IMR-90 (cell line): ENCODE data around the gene ATG7. TPM values are rescaled to one million over a fixed set of nuclear protein-coding genes. Genes with fewer than 3 reads are reported as not detected.

ENCODE experiments used
- ATAC-seq: fragments of 200-7000 bp; cut with Tn5 transposase; 2 replicates; pipeline ENCODE4 v1.9.1; 2020; ENCODE audit warnings: low read depth, mild to moderate bottlenecking, moderate library complexity
- BruUV-seq: library from RNA; stranded (reverse); fragments of 400-500 nt; replicated peaks from 2 replicates; lab custom pipeline; 2021; lab: Mats Ljungman, UMichigan
- CTCF ChIA-PET: fragments of 300-600 bp; formaldehyde crosslinking; extraction: SDS; loops from one replicate; lab custom pipeline; 2021; ENCODE audit warnings: antibody characterized with exemption; lab: Yijun Ruan, JAX
- POLR2A ChIA-PET: fragments of 300-600 bp; sonication (Branson Sonifier 250); formaldehyde crosslinking; loops from one replicate; lab custom pipeline; 2022; ENCODE audit warnings: antibody characterized with exemption; ENCODE audit not compliant: unreplicated experiment; lab: Charles Lee
- DNase-seq: peaks from one replicate; pipeline ENCODE4 v3.0.0; 2013
- H2AFZ ChIP-seq: replicated peaks from 2 replicates; pipeline ENCODE3; 2013; ENCODE audit warnings: low read length, mild to moderate bottlenecking; ENCODE audit not compliant: poor library complexity
- H2AK5ac ChIP-seq: 2 replicates; pipeline ENCODE4 v1.6.1; 2013; ENCODE audit warnings: low read depth, low read length, inconsistent platforms
- H2AK9ac ChIP-seq: replicated peaks from 2 replicates; pipeline ENCODE3; 2013; ENCODE audit warnings: mild to moderate bottlenecking, low read depth, low read length, moderate library complexity; ENCODE audit not compliant: poor library complexity
- H2BK120ac ChIP-seq: 2 replicates; pipeline ENCODE4 v1.6.1; 2013; ENCODE audit warnings: low read depth, low read length, inconsistent platforms
- H2BK15ac ChIP-seq: 3 replicates; pipeline ENCODE4 v1.6.1; 2013; ENCODE audit warnings: low read depth, low read length, inconsistent platforms
- H2BK20ac ChIP-seq: 2 replicates; pipeline ENCODE4 v1.6.1; 2013; ENCODE audit warnings: low read depth, mild to moderate bottlenecking, inconsistent platforms, low read length, moderate library complexity
- H2BK5ac ChIP-seq: 2 replicates; pipeline ENCODE4 v1.6.1; 2013; ENCODE audit warnings: mild to moderate bottlenecking, low read depth, low read length, inconsistent platforms; ENCODE audit not compliant: poor library complexity, severe bottlenecking
- H3K14ac ChIP-seq: replicated peaks from 2 replicates; pipeline ENCODE4 v1.6.1; 2013; ENCODE audit warnings: low read depth, low read length, inconsistent platforms
- H3K18ac ChIP-seq: 2 replicates; pipeline ENCODE4 v1.6.1; 2013; ENCODE audit warnings: low read depth, low read length, control low read depth
- H3K23ac ChIP-seq: 2 replicates; pipeline ENCODE4 v1.6.1; 2013; ENCODE audit warnings: low read depth, low read length, inconsistent platforms
- H3K27ac ChIP-seq: 2 replicates; pipeline ENCODE4 v1.5.1; 2013; ENCODE audit warnings: mild to moderate bottlenecking, control low read depth, low read length; ENCODE audit not compliant: insufficient read depth
- H3K27me3 ChIP-seq: 2 replicates; pipeline ENCODE4 v1.6.1; 2013; ENCODE audit warnings: low read length; ENCODE audit not compliant: control insufficient read depth, insufficient read depth
- H3K36me3 ChIP-seq: 2 replicates; pipeline ENCODE4 v1.6.1; 2013; ENCODE audit warnings: low read length, mixed read lengths; ENCODE audit not compliant: control insufficient read depth, insufficient read depth
- H3K4ac ChIP-seq: 2 replicates; pipeline ENCODE4 v1.6.1; 2013; ENCODE audit warnings: low read depth, low read length, inconsistent platforms
- H3K4me1 ChIP-seq: 2 replicates; pipeline ENCODE4 v1.6.1; 2013; ENCODE audit warnings: low read length, mixed read lengths; ENCODE audit not compliant: control insufficient read depth, insufficient read depth
- H3K4me2 ChIP-seq: 2 replicates; pipeline ENCODE4 v1.6.1; 2013; ENCODE audit warnings: low read depth, mild to moderate bottlenecking, control low read depth, low read length, moderate library complexity
- H3K4me3 ChIP-seq: 2 replicates; pipeline ENCODE4 v1.5.1; 2013; ENCODE audit warnings: low read depth, mild to moderate bottlenecking, control low read depth, low read length, moderate library complexity; ENCODE audit not compliant: insufficient read depth
- H3K56ac ChIP-seq: 2 replicates; pipeline ENCODE4 v1.6.1; 2013; ENCODE audit warnings: low read length, inconsistent platforms; ENCODE audit not compliant: insufficient read depth; ENCODE audit errors: extremely low read depth
- H3K79me1 ChIP-seq, 2 experiments: 2 replicates each; pipeline ENCODE4 v1.6.1; 2013; ENCODE audit warnings: low read length in 2 of 2, inconsistent platforms in 1 of 2, low read depth in 1 of 2
- H3K9ac ChIP-seq: 2 replicates; pipeline ENCODE4 v1.6.1; 2013; ENCODE audit warnings: low read depth, low read length, control low read depth
- H3K9me1 ChIP-seq: 2 replicates; pipeline ENCODE4 v1.6.1; 2013; ENCODE audit warnings: low read length, inconsistent platforms; ENCODE audit not compliant: insufficient read depth
- H3K9me3 ChIP-seq: 2 replicates; pipeline ENCODE4 v1.6.1; 2013; ENCODE audit warnings: low read length; ENCODE audit not compliant: control insufficient read depth, insufficient read depth
- H4K20me1 ChIP-seq: 2 replicates; pipeline ENCODE4 v1.6.1; 2013; ENCODE audit warnings: low read length, inconsistent platforms; ENCODE audit not compliant: insufficient read depth
- H4K5ac ChIP-seq: 2 replicates; pipeline ENCODE4 v1.6.1; 2013; ENCODE audit warnings: mild to moderate bottlenecking, low read depth, low read length, control low read depth
- H4K8ac ChIP-seq, 2 experiments: 2 replicates each; pipeline ENCODE4 v1.6.1; 2013; ENCODE audit warnings: low read depth in 2 of 2, low read length in 2 of 2, control low read depth in 1 of 2, inconsistent platforms in 1 of 2
- H4K91ac ChIP-seq: 2 replicates; pipeline ENCODE4 v1.6.1; 2013; ENCODE audit warnings: low read depth, low read length, inconsistent platforms; ENCODE audit not compliant: insufficient read depth
- BHLHE40 ChIP-seq: fragments of 150-350 bp; IDR thresholded peaks from 2 replicates; pipeline ENCODE4 v1.6.1; 2016; ENCODE audit warnings: mild to moderate bottlenecking, low read depth, low read length
- CEBPB ChIP-seq: IDR thresholded peaks from 2 replicates; pipeline ENCODE4 v1.6.1; 2012; ENCODE audit warnings: low read depth, low read length, improper control_type of control experiment
- CHD1 ChIP-seq: IDR thresholded peaks from 2 replicates; pipeline ENCODE4 v1.6.1; 2012; ENCODE audit warnings: low read depth, low read length, improper control_type of control experiment
- CTCF ChIP-seq: conservative IDR thresholded peaks from 2 replicates; pipeline ENCODE4 v1.5.1; 2012; ENCODE audit warnings: mild to moderate bottlenecking, low read depth, low read length, improper control_type of control experiment
- FOS ChIP-seq: fragments of 150-350 bp; IDR thresholded peaks from 2 replicates; pipeline ENCODE4 v1.6.1; 2016; ENCODE audit warnings: low read depth, low read length
- MAFK ChIP-seq: IDR thresholded peaks from 2 replicates; pipeline ENCODE4 v1.6.1; 2012; ENCODE audit warnings: low read depth, low read length, improper control_type of control experiment
- MXI1 ChIP-seq: IDR thresholded peaks from 2 replicates; pipeline ENCODE4 v1.6.1; 2012; ENCODE audit warnings: low read depth, mild to moderate bottlenecking, low read length, moderate library complexity, borderline replicate concordance
- POLR2A ChIP-seq: IDR thresholded peaks from 2 replicates; pipeline ENCODE4 v1.6.1; 2012; ENCODE audit warnings: mild to moderate bottlenecking, low read depth, low read length
- SMC3 ChIP-seq: fragments of 150-350 bp; IDR thresholded peaks from 2 replicates; pipeline ENCODE4 v1.6.1; 2016; ENCODE audit warnings: low read depth, mild to moderate bottlenecking, antibody characterized with exemption, low read length, moderate library complexity
- USF2 ChIP-seq: fragments of 150-350 bp; IDR thresholded peaks from 2 replicates; pipeline ENCODE4 v1.6.1; 2017; ENCODE audit warnings: mild to moderate bottlenecking, antibody characterized with exemption, low read length, low read depth
- WGBS, 2 experiments: methylation state at CpG; one replicate each; pipeline versions ENCODE4 v1.1.5 to v1.1.7; 2013; ENCODE audit warnings: missing lambda C conversion rate in 2 of 2; ENCODE audit not compliant: insufficient read length in 1 of 2; ENCODE audit errors: extremely low coverage in 2 of 2; 5-methylcytosine and 5-hydroxymethylcytosine counted together
- dilution Hi-C: fragments of 300-500 bp; cut with HindIII; formaldehyde crosslinking; loops from one replicate; pipeline ENCODE4 v1.14.3; 2018; ENCODE audit warnings: low sequenced_read_pairs; ENCODE audit not compliant: unreplicated experiment
- in situ Hi-C: fragments of 300-500 bp; cut with MboI; formaldehyde crosslinking; loops from 3 replicates; pipeline ENCODE4 v1.14.3; 2019; ENCODE audit warnings: low sequenced_read_pairs, inconsistent platforms, mixed read lengths
- intact Hi-C: fragments of 100-400 bp; cut with micrococcal nuclease; formaldehyde crosslinking; loops from 2 replicates; pipeline ENCODE4 v1.10.0; 2022
- polyA plus RNA-seq, 3 experiments: library from polyadenylated mRNA; depleted of rRNA; stranded (reverse); fragments of >200 nt; gene quantifications; 2 replicates each; pipeline ENCODE4 v1.2.3, GENCODE V29; 2012; ENCODE audit warnings: low replicate concordance in 1 of 3
- total RNA-seq: library from RNA; depleted of rRNA; stranded (reverse); fragments of >200 nt; gene quantifications from 2 replicates; pipeline ENCODE4 v1.2.3, GENCODE V29; 2012

ATG7 gene
- total and polyA plus RNA-seq, 2 of the 4 experiments (the other 2 are of a cell fraction): 15.6 to 51.4 TPM

GRCh38 chr3:11535243-11535960 is 263.2 kb downstream of the ATG7 start:
- no peak overlapping the region for H3K9ac ChIP-seq
- no peak overlapping the region for H3K23ac ChIP-seq
- no peak overlapping the region for H2BK120ac ChIP-seq
- TF ChIP-seq CTCF (no peak), POLR2A (no peak), MXI1 (no peak), CHD1 (no peak), MAFK (no peak), CEBPB (no peak), BHLHE40 (no peak), FOS (no peak), USF2 (no peak), SMC3 (no peak)
- in situ Hi-C loops: no loop called here
- no peak overlapping the region for H2BK15ac ChIP-seq
- H3K79me1 ChIP-seq: peaks cover 18 to 20% of the 10 kb centered on the region in 2 experiments
- no peaks in the 10 kb centered on the region for H3K27me3 ChIP-seq
- no peak overlapping the region for H2AK9ac ChIP-seq
- no TSS peak for BruUV-seq
- no peak overlapping the region for H2BK5ac ChIP-seq
- ChIA-PET CTCF (no interaction called here), POLR2A (no interaction called here)
- intact Hi-C loops: no loop called here
- no peak overlapping the region for H3K14ac ChIP-seq
- no peak overlapping the region for H3K56ac ChIP-seq
- no peak overlapping the region for H4K91ac ChIP-seq
- no peaks in the 10 kb centered on the region for H3K9me3 ChIP-seq
- no peak overlapping the region for H2AK5ac ChIP-seq
- H2BK20ac ChIP-seq: no peak overlapping the region
- no peak overlapping the region for H4K5ac ChIP-seq
- DNase-seq: no peak
- dilution Hi-C loops: no loop called here
- H4K8ac ChIP-seq: no peak overlapping the region
- H2AFZ ChIP-seq: no peak overlapping the region
- peaks cover 17% of the 10 kb centered on the region for H3K9me1 ChIP-seq
- H4K20me1 ChIP-seq: no peaks in the 10 kb centered on the region
- no peak overlapping the region for H3K4me3 ChIP-seq
- no CpG with 5 or more reads among the region's 13 CpGs for WGBS, 2 experiments
- no peak overlapping the region for H3K27ac ChIP-seq
- H3K36me3 ChIP-seq: no peaks in the 10 kb centered on the region
- no peak for ATAC-seq
- H3K4me1 ChIP-seq: peaks cover 18% of the 10 kb centered on the region
- H3K18ac ChIP-seq: no peak overlapping the region
- H3K4me2 ChIP-seq: no peak overlapping the region
- H3K4ac ChIP-seq: no peak overlapping the region
